OCI-M2 (cell line): ENCODE measurements around the gene TCOF1.

ENCODE experiments used
- DNase-seq: peaks from one replicate; lab custom pipeline; 2025; ENCODE audit not compliant: unreplicated experiment; lab: John Stamatoyannopoulos, UW

TCOF1 gene

DNA sequence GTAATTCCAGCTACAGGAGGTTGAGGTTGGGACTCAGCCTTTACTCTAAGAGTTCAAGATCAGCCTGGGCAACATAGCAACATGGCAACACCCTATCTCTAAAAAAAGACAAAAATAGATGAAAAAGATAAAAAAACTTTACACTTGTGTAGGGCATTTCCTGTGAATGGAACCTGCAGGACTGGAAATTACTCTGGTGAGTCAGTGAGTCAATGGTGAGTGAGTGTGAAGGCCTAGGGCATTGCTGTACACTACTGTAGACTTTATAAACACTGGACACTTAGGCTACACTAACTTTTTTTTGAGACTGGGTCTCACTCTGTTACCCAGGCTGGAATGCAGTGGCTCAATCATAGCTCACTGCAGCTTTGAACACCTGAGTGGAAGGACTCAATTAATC lies 35.3 kb upstream of the TCOF1 start:
- no peak for DNase-seq

DNA sequence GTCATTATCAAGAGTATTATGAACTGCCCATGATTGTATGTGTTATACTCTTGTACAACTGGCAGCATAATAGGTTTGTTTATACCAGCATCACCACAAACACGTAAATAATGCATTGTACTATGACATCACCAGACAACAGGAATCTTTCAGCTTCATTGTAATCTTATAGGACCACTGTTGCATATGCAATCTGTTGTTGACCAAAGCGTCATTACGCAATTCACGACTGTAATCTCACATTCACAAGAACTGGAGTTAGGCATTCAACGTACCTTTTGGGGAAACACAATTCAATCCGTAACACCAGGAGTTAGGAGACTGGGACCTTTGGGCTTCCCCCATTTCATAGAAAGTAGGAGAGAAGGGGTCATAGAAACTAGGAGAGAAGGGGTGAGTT lies 34.4 kb upstream of the TCOF1 start:
- DNase-seq: no peak

DNA sequence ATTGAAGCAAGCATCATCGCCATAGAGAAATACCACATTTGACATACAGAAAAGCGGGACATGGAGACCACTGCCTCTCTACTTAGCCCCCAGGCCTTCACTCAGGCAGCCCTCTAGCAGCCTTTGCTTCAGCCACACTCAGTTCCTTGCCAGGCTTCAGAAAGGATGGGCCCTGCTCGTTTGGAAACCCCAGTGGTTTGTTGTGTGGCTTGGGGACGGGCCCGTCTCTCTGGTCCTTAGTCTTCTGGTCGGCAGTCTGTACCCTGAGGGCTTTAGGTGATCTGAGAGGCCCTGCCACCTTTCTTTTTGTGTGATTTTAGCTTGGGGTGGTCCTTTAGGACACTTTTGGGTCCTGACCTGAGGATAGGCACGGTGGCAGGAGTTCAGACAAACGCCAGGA lies 33.7 kb upstream of the TCOF1 start:
- DNase-seq: no peak

DNA sequence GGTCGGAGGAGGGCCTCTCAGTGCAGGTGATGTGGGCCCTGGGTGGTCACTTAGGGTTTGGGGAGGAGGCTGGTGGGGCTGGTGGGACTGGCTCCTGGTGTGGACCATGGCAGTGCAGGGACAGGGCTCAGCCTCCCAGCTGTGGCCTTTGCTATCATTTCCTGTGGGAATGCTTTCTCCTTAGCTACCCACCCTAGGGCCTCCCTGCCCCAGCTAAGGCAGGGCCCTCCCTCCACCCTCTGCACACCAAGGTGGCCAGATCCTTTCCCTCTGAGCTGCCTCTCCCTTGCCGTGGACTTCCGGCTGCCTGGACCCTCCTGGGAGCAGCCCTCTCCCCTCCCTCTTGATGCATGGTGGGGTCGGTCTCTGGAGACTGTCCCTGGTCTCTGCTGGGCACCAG lies 32.1 kb upstream of the TCOF1 start:
- DNase-seq: no peak

DNA sequence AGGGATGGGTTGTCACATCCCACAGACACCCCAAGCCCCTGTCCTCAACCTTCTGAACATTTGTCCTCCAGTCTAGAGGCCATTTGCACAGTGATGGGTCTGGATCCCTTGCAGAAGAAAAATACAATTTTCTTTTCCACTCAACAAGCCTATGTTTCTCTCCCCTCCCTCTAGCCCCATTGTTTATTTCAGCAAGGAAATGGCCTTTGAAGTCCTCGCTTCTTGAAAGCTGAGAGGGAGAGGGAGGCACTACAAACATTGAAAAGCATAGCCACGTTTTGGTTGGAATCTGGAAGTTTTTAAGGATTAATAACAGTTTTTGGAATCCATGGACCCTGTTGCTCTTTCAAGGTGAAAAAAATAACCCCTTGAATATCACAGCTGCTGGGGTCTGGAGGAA lies 30.8 kb upstream of the TCOF1 start:
- no peak for DNase-seq

DNA sequence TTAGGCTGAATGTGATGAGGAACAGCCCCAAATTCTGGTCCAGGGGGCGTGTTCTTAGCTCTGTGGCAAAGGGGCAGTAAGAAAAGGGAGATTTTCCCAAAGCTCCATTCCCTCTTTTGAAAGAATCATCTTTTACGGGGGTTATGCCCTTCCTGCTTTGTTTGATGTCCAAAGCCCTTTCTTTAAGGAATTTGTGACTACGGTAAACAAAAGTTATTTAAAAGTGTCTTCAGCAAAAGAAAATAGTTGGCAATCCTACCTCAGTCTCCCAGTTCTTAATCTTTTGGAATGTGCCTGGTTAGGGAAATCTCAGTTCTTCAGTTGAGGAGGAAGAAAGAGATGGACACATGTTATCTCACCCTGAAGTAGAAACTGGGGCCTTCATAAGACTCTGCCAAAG lies 30.4 kb upstream of the TCOF1 start:
- no peak for DNase-seq

DNA sequence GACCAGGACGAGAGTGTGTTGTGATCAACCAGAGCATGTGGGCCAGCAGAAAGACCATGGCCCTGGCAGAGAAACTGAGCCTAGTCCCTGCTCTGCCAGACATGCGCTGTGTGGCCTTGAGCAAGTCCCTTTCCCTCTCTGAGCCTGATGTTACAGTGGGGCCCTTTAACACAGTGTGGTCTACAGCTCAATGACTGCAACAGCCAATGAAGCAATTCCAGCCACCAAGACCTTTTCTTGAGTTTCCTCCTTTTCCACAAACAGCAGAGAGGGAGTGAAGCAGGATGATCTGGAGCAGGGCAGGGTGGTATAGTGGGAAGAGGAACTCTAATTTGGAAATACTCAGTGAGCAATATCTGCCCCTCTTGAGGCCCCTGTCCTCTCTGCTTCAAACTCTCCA lies 29.0 kb upstream of the TCOF1 start:
- DNase-seq: no peak

DNA sequence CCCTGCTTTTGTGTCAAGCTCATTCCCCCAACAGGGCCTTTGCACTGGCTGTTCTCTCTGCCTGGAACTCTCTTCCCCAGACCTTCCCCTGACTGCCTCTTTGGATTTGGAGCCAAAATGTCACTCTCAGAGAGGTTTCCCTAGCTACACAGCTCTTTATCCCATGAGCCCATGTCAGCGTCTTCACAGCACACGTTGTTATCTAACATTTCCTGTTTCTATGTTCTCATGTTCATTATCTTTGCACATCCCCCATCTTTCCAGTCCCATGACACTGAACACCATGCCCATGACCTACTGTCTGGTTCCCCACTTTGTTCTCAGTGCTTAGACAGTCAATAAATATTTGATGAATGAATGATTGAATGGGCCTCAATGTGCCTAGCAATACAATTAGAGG lies 28.5 kb upstream of the TCOF1 start:
- DNase-seq: no peak

DNA sequence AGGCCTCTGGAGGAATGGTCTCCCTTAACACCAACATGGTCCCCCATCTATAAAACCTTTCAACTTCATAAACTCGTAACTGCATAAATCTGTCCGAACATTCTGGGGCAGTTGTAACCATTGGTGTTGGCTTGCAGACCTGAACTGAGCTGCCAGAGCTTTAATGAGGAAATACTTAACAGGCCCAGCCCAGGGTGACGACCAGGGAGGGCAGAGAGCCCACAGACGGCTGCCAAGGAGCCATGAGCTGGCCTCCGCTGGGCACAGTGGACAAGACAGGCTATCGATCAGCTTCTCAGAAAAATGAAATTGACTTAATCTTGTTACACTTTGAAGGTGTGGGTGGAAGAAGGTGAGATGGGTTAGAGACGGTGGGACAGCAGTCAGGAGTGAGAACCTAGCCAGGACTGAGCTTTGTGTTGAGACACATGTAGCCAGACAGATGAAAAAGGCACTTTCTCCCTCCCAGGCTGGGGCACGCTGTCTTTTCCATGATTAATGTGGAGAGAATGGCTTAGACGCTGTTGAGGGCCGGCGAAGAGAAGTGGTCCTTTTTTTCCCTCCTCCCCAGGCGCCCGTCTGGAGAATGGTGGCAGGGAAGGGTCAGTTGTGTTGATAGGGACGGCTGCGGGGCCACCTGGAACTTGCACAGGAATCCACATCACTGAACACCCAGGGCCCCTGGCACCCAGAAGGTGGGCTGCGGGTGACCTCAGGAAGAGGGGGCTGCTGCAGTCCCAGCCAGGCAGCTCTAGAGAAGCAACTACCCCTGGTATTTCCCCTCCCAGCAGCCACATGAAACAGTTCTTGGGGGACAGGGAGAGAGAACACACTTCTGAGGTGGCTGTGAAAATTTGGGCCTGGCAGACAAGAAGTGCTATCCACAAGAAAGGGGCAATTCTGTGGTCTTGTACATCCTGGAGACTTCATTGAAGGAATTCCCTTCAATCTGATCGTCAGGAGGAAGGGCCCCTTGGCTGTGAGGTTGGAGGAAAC lies 27.3 kb upstream of the TCOF1 start:
- DNase-seq: no peak

DNA sequence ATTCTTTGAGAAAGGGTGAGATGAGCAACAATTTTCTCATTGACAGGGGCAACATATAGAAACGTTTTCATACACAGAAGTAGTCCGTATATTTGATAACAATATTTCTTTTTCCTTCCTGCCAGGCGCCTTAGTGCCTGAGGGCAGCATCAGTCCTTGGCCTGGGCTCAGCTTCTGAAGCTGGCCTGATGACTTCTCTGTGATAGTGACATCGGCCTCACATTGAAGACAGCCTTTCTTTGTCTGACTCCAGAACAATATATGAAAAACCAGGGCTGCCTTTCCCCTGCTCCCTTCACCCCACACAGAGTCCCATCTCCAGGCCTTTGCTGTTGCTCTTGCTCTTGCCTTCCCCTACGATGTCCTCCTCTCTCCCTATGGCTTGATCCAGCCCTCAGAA lies 24.1 kb upstream of the TCOF1 start:
- no peak for DNase-seq

DNA sequence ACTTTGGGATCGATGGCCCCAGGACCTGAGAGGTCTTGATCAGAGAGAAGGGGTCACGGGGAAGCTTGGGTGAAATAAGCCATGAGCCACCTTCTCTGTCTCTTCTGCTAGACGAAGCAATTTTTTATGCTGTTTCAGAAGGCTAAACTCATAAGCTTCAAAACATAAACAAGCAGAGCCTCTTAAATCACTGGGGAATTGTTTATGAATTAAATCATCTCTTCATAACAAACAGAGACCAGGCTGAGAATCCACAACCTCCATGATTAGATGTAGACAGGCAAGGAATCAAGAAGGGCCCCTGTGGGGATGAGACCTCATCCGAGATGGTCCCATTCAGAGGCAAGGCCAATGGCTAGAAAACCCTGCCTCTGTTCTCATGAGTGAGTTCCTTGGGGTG lies 21.7 kb upstream of the TCOF1 start:
- no peak for DNase-seq

DNA sequence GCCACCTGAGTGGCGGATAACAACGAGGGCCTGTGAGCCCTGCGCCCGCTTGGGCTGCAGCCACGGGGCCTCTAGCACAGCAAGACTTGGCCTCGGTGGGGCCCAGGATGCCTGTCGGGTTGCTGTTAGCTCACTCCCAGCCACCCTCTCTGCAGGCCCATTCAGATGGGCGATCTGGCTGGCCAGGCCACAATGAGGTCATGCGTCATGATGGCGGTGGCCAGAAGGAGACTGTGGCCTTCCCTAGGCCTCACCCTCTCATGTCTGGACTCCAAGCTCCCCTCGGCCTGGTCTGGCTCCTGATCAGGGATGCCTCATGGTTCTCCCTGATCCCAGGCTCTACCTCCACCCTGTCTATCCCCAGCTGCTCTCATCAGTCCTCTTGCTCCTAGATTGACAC lies 19.0 kb upstream of the TCOF1 start:
- no peak for DNase-seq

DNA sequence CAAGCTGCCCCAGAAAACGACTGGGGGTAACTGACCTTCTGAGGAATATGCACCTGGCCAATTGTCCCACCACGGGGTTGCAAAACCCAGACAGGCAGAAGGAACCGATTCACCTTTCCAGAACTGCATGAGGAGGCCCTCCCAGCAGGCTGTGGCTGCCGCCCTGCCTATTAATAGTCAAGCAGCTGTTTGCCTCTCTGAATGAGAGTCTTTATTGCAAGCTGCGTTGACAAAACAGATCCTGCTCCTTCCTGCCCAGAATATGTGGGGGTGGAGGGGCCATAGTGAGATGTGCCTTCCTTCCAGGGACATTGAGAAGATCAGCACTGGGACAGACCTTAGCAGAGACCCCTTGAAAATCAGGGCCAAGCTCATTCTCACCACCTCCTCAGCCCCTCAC lies 18.3 kb upstream of the TCOF1 start:
- no peak for DNase-seq

DNA sequence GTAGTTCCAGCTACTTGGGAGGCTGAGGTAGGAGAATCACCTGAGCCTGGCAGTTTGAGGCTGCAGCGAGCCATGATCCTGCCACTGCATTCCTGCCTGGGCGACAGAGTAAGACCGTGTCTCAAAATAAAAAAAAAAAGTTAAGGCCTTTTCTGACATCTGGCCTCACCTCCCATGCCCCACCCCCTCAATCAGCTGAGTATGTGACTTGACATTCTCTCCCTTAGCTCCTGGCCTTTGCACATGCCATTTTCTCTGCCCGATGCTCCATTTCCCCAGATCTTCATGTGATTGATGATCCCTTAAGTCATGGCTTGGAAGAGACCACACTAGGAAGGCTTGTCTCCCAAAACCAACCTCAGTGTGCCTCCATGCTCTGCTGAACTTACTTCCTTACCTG lies 17.7 kb upstream of the TCOF1 start:
- no peak for DNase-seq

DNA sequence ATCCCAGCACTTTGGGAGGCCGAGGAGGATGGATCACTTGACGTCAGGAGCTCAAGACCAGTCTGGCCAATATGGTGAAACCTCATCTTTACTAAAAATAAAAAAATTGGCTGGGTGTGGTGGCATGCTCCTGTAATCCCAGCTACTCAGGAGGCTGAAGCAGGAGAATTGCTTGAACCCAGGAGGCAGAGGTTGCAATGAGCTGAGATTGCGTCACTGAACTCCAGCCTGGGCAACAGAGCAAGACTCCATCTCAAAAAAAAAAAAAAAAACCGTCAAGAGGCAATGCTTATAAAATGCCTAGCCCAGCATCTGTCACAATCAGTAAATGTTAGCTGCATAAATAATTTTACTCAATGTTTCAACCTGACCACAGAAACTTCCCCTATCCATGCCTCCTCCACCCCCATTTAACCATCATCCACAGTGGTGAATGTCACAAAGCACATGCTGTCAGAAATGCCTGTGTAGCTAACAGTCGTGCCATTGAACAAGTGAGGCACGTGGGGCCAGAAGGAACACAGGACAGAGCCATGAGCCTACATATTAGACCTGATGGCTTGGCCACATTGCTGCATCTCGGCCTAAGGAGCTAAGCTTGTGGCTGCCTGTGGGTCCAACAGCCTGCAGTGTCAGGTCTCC lies 16.8 kb upstream of the TCOF1 start:
- no peak for DNase-seq

DNA sequence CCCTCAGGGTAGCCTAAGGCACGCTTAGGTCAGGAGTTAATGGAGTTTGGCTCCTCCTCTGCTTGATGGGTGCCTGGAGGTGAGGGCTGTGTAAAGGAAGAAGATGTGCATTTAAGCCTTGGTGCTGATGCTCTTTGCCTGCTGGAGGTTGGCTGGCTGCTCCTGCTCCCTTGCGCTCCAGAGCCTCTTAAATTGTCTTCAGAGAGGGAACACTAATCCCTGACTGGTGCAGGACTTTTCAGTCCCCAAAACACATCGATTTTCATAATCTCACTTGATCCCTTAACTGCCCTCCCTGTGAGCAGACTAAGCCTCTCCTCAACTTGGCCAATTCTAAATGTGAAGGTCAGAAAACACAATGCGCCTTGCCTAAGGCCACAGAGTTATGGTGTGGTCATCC lies 16.2 kb upstream of the TCOF1 start:
- DNase-seq: no peak

DNA sequence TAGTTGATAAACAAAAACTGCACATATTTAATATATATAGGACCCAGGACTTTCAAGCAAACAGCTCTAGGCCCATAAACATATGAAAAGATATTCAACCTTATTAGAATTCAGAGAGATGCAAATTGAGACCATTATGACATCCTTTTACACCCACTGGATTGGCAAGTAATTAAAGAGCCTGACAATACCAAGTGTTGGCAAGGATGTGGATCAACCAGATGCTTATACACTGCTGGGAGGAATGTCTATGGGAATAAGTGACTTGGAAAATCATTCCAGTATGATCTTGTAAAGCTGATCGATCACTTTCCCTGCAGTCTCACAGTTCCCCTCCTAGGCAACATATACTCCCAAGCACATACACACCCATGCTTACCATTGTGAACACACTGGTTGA lies 15.5 kb upstream of the TCOF1 start:
- no peak for DNase-seq

DNA sequence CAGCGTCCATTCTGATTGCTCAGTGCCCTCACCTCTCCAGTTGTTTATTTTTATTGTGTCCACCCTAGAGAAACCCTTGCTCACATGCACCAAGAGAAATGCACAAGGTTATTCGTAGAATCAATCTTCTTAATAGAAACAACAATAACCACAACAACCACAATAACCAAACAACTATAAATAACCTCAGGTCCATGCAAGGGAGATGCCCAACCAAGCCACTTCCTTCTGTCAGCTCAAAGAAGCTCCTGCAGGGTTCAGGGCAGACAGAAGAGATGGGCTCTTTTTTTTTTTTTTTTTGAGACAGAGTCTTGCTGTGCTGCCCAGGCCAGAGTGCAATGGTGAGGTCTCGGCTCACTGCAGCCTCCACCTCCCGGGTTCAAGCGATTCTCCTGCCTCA lies 14.9 kb upstream of the TCOF1 start:
- DNase-seq: no peak

DNA sequence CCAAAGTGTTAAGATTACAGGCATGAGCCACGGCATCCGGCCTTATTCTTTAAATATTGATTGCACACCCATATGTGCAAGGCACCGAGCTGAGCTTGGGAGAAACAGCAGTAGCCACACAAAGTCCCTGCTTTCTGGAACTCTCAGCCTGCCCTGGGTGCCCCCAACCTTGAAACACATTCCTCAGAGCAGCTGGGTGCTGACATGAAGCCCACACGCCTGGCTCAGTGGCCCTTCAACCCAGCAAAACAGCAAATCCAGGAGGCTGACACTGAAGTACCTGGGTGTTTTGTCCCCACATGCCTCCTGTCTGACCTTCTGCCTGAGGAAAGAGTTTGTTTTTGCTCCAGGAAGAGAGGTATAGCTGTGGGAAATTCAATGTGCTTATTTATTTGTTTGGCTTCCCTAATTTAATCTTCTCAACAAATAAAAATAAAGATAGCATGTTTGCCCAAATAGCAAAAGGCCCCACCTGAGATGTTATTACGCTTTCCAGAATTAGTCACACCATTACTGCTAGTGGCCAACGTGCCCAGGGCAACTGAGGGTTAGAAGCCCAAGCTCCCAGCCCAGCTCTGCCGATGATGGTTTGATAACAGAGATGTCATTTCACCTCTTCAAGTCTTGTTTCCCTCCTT lies 13.4 kb upstream of the TCOF1 start:
- DNase-seq: no peak

DNA sequence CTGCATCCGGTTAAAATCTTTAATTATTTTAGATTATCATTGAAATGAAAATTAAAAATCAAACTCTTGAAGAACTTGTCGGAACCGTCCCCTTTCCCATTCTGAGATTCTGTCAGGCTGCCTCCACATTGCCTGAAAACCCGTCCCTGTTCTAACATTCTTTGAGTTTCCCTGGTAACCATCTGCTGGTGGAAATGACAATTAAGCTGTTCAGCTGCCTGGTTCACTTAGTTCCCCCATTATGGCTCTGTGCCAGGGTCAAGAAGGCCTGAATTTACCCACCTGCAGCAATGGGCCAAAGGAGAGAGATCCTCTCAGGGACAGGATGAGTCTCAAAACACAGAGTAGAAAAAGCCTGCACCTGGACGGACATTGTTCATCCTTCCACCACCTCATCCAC lies 11.8 kb upstream of the TCOF1 start:
- DNase-seq: no peak

DNA sequence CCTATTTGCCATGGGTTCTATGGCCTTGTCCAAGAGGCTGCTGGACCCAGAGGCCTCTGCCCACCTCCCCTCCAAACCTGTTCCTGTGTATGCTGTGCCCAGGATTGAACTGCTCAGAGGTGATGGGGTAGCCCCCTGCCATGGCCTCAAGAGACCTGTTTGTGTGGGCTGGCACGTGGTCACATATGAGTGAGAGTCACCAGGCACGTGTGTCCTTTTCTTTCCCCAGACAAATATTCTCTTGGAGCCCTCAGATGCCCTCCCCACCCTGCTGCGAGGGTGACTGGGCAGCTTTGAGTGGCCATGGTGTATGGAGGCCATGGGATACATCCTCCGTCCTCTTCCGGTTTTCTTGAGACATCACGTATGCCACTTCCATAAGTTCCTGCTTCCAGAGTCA lies 10.9 kb upstream of the TCOF1 start:
- no peak for DNase-seq

DNA sequence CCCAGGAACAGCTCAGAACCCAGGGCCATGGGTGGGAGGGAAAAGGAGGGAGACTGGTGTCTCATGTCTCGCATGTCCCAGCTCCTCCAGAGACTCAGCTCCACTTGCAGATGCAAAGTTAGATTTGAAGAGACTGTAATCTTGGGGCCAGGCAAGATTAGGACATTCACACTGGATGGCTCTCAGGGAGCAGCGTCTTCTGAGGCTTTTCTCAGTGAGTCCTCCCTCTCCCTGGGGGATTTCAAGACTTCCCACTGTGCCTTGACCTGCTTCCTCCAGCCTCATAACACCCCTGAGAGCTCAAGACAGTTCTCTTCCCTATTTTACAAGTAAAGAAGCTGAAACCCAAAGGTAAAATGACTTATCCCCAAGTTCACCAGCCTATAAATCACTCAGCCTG lies 10.5 kb upstream of the TCOF1 start:
- no peak for DNase-seq
